Activated CD4-positive, alpha-beta memory T cell treated with anti-CD3 and anti-CD28 coated beads, Interleukin-2, amount 10 ng/mL, durations not matched to agents 7 days and 5 days (primary cell): ENCODE measurements around the gene KLHL40. TPM values are rescaled to one million over a fixed set of nuclear protein-coding genes. Genes with fewer than 3 reads are reported as not detected.
"Not testable (repeated sequence)": the region's sequence is repeated elsewhere in the genome, so short reads cannot be mapped to it uniquely, and the experiment has no call there.

Experiments used
- CTCF ChIA-PET: fragments of 350-600 bp; sonication (Branson Sonifier 250); formaldehyde crosslinking; loops from one replicate; lab custom pipeline; 2021; ENCODE audit warnings: antibody characterized with exemption, inconsistent platforms; lab: Charles Lee
- POLR2A ChIA-PET: fragments of 350-600 bp; sonication (Branson Sonifier 250); formaldehyde crosslinking; loops from one replicate; lab custom pipeline; 2021; ENCODE audit warnings: antibody characterized with exemption; lab: Charles Lee
- DNase-seq: peaks from one replicate; pipeline ENCODE4 v3.0.0-alpha.2; 2020
- H3K27ac Mint-ChIP-seq: one replicate; pipeline ENCODE4 v1.8.0; 2021; ENCODE audit warnings: mild to moderate bottlenecking, mixed read lengths
- H3K27me3 Mint-ChIP-seq: one replicate; pipeline ENCODE4 v1.8.0; 2021; ENCODE audit warnings: mixed read lengths
- H3K36me3 Mint-ChIP-seq: one replicate; pipeline ENCODE4 v1.8.0; 2021; ENCODE audit warnings: low read depth, mixed read lengths
- H3K4me1 Mint-ChIP-seq: one replicate; pipeline ENCODE4 v1.8.0; 2021; ENCODE audit warnings: mixed read lengths
- H3K4me3 Mint-ChIP-seq: one replicate; pipeline ENCODE4 v1.8.0; 2021; ENCODE audit warnings: mild to moderate bottlenecking, mixed read lengths
- H3K9me3 Mint-ChIP-seq: one replicate; pipeline ENCODE4 v1.8.0; 2021; ENCODE audit warnings: mixed read lengths
- total RNA-seq, 2 experiments: library from RNA; stranded (reverse); gene quantifications; one replicate each; pipeline ENCODE4 v1.2.3, GENCODE V29; 2021

The KLHL40 gene
- total RNA-seq, 2 experiments from 2014 or later: not detected

- H3K27me3 Mint-ChIP-seq: peaks cover 14% of the 10 kb centered on the region
- no peak overlapping the region for H3K4me3 Mint-ChIP-seq
- H3K4me1 Mint-ChIP-seq: no peaks in the 10 kb centered on the region
- ChIA-PET CTCF (no interaction called here), POLR2A (no interaction called here)
- no peaks in the 10 kb centered on the region for H3K9me3 Mint-ChIP-seq
- no peak for DNase-seq
- no peak overlapping the region for H3K27ac Mint-ChIP-seq
- no peaks in the 10 kb centered on the region for H3K36me3 Mint-ChIP-seq
These were observed 36.4 kb downstream of the KLHL40 start for GRCh38 chr3:42721690-42722089.

GRCh38 chr3:42722442-42722841, 37.1 kb downstream of the KLHL40 start:
- DNase-seq, H3K27ac Mint-ChIP-seq, H3K9me3 Mint-ChIP-seq, H3K36me3 Mint-ChIP-seq, H3K4me3 Mint-ChIP-seq, H3K4me1 Mint-ChIP-seq, POLR2A ChIA-PET, CTCF ChIA-PET: not testable (repeated sequence)
- peaks cover 17% of the 10 kb centered on the region for H3K27me3 Mint-ChIP-seq

GRCh38 chr3:42723219-42723618, 37.9 kb downstream of the KLHL40 start:
- H3K9me3 Mint-ChIP-seq: no peaks in the 10 kb centered on the region
- no peak for DNase-seq
- no peaks in the 10 kb centered on the region for H3K36me3 Mint-ChIP-seq
- H3K4me1 Mint-ChIP-seq: no peaks in the 10 kb centered on the region
- no peak overlapping the region for H3K27ac Mint-ChIP-seq
- no peak overlapping the region for H3K4me3 Mint-ChIP-seq
- CTCF ChIA-PET: interaction anchor here (0.9 kb wide), 1 partner anchor 15 kb away, joined by 3 read pairs; no protein-coding TSS in a partner anchor
- POLR2A ChIA-PET: no interaction called here
- peaks cover 21% of the 10 kb centered on the region for H3K27me3 Mint-ChIP-seq

- no peaks in the 10 kb centered on the region for H3K36me3 Mint-ChIP-seq
- CTCF ChIA-PET: interaction anchor here (0.8 kb wide), 1 partner anchor 20 kb away, joined by 3 read pairs; no protein-coding TSS in a partner anchor
- H3K9me3 Mint-ChIP-seq: no peaks in the 10 kb centered on the region
- POLR2A ChIA-PET: no interaction called here
- no peak for DNase-seq
- H3K4me3 Mint-ChIP-seq: no peak overlapping the region
- no peaks in the 10 kb centered on the region for H3K4me1 Mint-ChIP-seq
- peaks cover 19% of the 10 kb centered on the region for H3K27me3 Mint-ChIP-seq
- no peak overlapping the region for H3K27ac Mint-ChIP-seq
These were observed 40.1 kb downstream of the KLHL40 start for GRCh38 chr3:42725454-42725853.

- no peak overlapping the region for H3K27ac Mint-ChIP-seq
- peaks cover 16% of the 10 kb centered on the region for H3K27me3 Mint-ChIP-seq
- no peaks in the 10 kb centered on the region for H3K9me3 Mint-ChIP-seq
- no peak for DNase-seq
- CTCF ChIA-PET: no interaction called here
- POLR2A ChIA-PET: no interaction called here
- H3K36me3 Mint-ChIP-seq: no peaks in the 10 kb centered on the region
- H3K4me3 Mint-ChIP-seq: no peak overlapping the region
- no peaks in the 10 kb centered on the region for H3K4me1 Mint-ChIP-seq
These were observed 42.7 kb downstream of the KLHL40 start for GRCh38 chr3:42728056-42728455.

GRCh38 chr3:42728668-42729364, 43.5 kb downstream of the KLHL40 start:
- POLR2A ChIA-PET: no interaction called here

GRCh38 chr3:42729404-42730145, 44.2 kb downstream of the KLHL40 start:
- H3K4me1 Mint-ChIP-seq: no peaks in the 10 kb centered on the region
- ChIA-PET CTCF (no interaction called here), POLR2A (no interaction called here)
- no peak for DNase-seq
- no peaks in the 10 kb centered on the region for H3K36me3 Mint-ChIP-seq
- no peaks in the 10 kb centered on the region for H3K9me3 Mint-ChIP-seq
- no peak overlapping the region for H3K4me3 Mint-ChIP-seq
- H3K27ac Mint-ChIP-seq: no peak overlapping the region
- peaks cover 12% of the 10 kb centered on the region for H3K27me3 Mint-ChIP-seq

More at GRCh38 chr3:42728668-42729364, 43.5 kb downstream of the KLHL40 start:
- DNase-seq: no peak
- Mint-ChIP-seq H3K27ac (no peak overlapping the region), H3K4me3 (no peak overlapping the region), H3K4me1 (no peaks in the 10 kb centered on the region), H3K9me3 (no peaks in the 10 kb centered on the region), H3K36me3 (no peaks in the 10 kb centered on the region), H3K27me3 (peaks cover 16% of the 10 kb centered on the region)
- CTCF ChIA-PET: no interaction called here

GRCh38 chr3:42730294-42730693, 45.0 kb downstream of the KLHL40 start:
- no peak for DNase-seq
- no peak overlapping the region for H3K27ac Mint-ChIP-seq
- no peaks in the 10 kb centered on the region for H3K9me3 Mint-ChIP-seq
- ChIA-PET CTCF (no interaction called here), POLR2A (no interaction called here)
- peaks cover 12% of the 10 kb centered on the region for H3K27me3 Mint-ChIP-seq
- no peak overlapping the region for H3K4me3 Mint-ChIP-seq
- H3K36me3 Mint-ChIP-seq: no peaks in the 10 kb centered on the region
- no peaks in the 10 kb centered on the region for H3K4me1 Mint-ChIP-seq

GRCh38 chr3:42730706-42731420, 45.5 kb downstream of the KLHL40 start:
- no peak for DNase-seq
- H3K4me3 Mint-ChIP-seq: no peak overlapping the region
- POLR2A ChIA-PET: no interaction called here

GRCh38 chr3:42731476-42732195, 46.3 kb downstream of the KLHL40 start:
- H3K4me1 Mint-ChIP-seq: no peaks in the 10 kb centered on the region

More at GRCh38 chr3:42730706-42731420, 45.5 kb downstream of the KLHL40 start:
- Mint-ChIP-seq H3K36me3 (no peaks in the 10 kb centered on the region), H3K27me3 (peaks cover 7% of the 10 kb centered on the region), H3K4me1 (no peaks in the 10 kb centered on the region), H3K9me3 (no peaks in the 10 kb centered on the region), H3K27ac (no peak overlapping the region)
- CTCF ChIA-PET: no interaction called here

GRCh38 chr3:42732196-42732828, 47.0 kb downstream of the KLHL40 start:
- Mint-ChIP-seq H3K9me3 (no peaks in the 10 kb centered on the region), H3K4me1 (no peaks in the 10 kb centered on the region), H3K36me3 (no peaks in the 10 kb centered on the region), H3K4me3 (no peak overlapping the region), H3K27ac (no peak overlapping the region), H3K27me3 (peaks cover 5% of the 10 kb centered on the region)
- ChIA-PET CTCF (no interaction called here), POLR2A (no interaction called here)
- no peak for DNase-seq

More at GRCh38 chr3:42731476-42732195, 46.3 kb downstream of the KLHL40 start:
- Mint-ChIP-seq H3K4me3 (no peak overlapping the region), H3K27ac (no peak overlapping the region), H3K27me3 (peaks cover 7% of the 10 kb centered on the region), H3K36me3 (no peaks in the 10 kb centered on the region), H3K9me3 (no peaks in the 10 kb centered on the region)
- ChIA-PET POLR2A (no interaction called here), CTCF (no interaction called here)
- DNase-seq: no peak

GRCh38 chr3:42732829-42733459, 47.6 kb downstream of the KLHL40 start:
- ChIA-PET POLR2A (no interaction called here), CTCF (no interaction called here)
- H3K27ac Mint-ChIP-seq: no peak overlapping the region

More at GRCh38 chr3:42732829-42733459, 47.6 kb downstream of the KLHL40 start:
- Mint-ChIP-seq H3K9me3 (no peaks in the 10 kb centered on the region), H3K36me3 (no peaks in the 10 kb centered on the region), H3K4me1 (no peaks in the 10 kb centered on the region), H3K27me3 (peaks cover 2% of the 10 kb centered on the region), H3K4me3 (no peak overlapping the region)
- no peak for DNase-seq
